Activated T-cell treated with anti-CD3 and anti-CD28 coated beads, Interleukin-2, amount 50 U/mL, for 24 hours (primary cell): ENCODE measurements around the gene GOPC.
"Not testable (repeated sequence)": the region's sequence is repeated elsewhere in the genome, so short reads cannot be mapped to it uniquely, and the experiment has no call there.

Experiments
- DNase-seq: peaks from one replicate; pipeline ENCODE4 v3.0.0-alpha.2; 2020
- H3K27ac Mint-ChIP-seq: 2 replicates; pipeline ENCODE4 v1.8.0; 2020; ENCODE audit warnings: mild to moderate bottlenecking, mixed read lengths
- H3K27me3 Mint-ChIP-seq: 2 replicates; pipeline ENCODE4 v1.8.0; 2020; ENCODE audit warnings: mixed read lengths
- H3K36me3 Mint-ChIP-seq: 2 replicates; pipeline ENCODE4 v1.8.0; 2020; ENCODE audit warnings: low read depth, mixed read lengths
- H3K4me1 Mint-ChIP-seq: 2 replicates; pipeline ENCODE4 v1.8.0; 2020; ENCODE audit warnings: low read depth, mixed read lengths
- H3K4me3 Mint-ChIP-seq: 2 replicates; pipeline ENCODE4 v1.8.0; 2020; ENCODE audit warnings: mild to moderate bottlenecking, moderate library complexity, mixed read lengths
- H3K9me3 Mint-ChIP-seq: 2 replicates; pipeline ENCODE4 v1.8.0; 2020; ENCODE audit warnings: mixed read lengths

Gene GOPC

GRCh38 chr6:117521791-117522502 is 80.4 kb downstream of the GOPC start:
- Mint-ChIP-seq H3K27ac (no peak overlapping the region), H3K36me3 (no peaks in the 10 kb centered on the region), H3K9me3 (no peaks in the 10 kb centered on the region), H3K27me3 (peaks cover 3% of the 10 kb centered on the region), H3K4me3 (no peak overlapping the region), H3K4me1 (no peaks in the 10 kb centered on the region)
- DNase-seq: no peak

- Mint-ChIP-seq H3K4me3 (no peak overlapping the region), H3K27ac (no peak overlapping the region), H3K4me1 (no peaks in the 10 kb centered on the region), H3K9me3 (no peaks in the 10 kb centered on the region), H3K27me3 (peaks cover 3% of the 10 kb centered on the region), H3K36me3 (no peaks in the 10 kb centered on the region)
- DNase-seq: no peak
Observed at GRCh38 chr6:117520603-117521395, 81.5 kb downstream of the GOPC start.

GRCh38 chr6:117518870-117519269 is 83.4 kb downstream of the GOPC start:
- Mint-ChIP-seq H3K4me3 (no peak overlapping the region), H3K36me3 (no peaks in the 10 kb centered on the region), H3K27me3 (peaks cover 3% of the 10 kb centered on the region), H3K27ac (no peak overlapping the region), H3K4me1 (no peaks in the 10 kb centered on the region), H3K9me3 (no peaks in the 10 kb centered on the region)
- DNase-seq: no peak

GRCh38 chr6:117517995-117518394 is 84.3 kb downstream of the GOPC start:
- H3K4me3 Mint-ChIP-seq, DNase-seq, H3K27me3 Mint-ChIP-seq, H3K4me1 Mint-ChIP-seq, H3K27ac Mint-ChIP-seq, H3K36me3 Mint-ChIP-seq, H3K9me3 Mint-ChIP-seq: not testable (repeated sequence)

- no peaks in the 10 kb centered on the region for H3K36me3 Mint-ChIP-seq
- DNase-seq: no peak
- H3K9me3 Mint-ChIP-seq: no peaks in the 10 kb centered on the region
- H3K4me3 Mint-ChIP-seq: no peak overlapping the region
- no peaks in the 10 kb centered on the region for H3K4me1 Mint-ChIP-seq
- peaks cover 3% of the 10 kb centered on the region for H3K27me3 Mint-ChIP-seq
- H3K27ac Mint-ChIP-seq: no peak overlapping the region
Observed at GRCh38 chr6:117515326-117515725, 87.0 kb downstream of the GOPC start.

- H3K27ac Mint-ChIP-seq: no peak overlapping the region
- H3K4me3 Mint-ChIP-seq: no peak overlapping the region
Observed at GRCh38 chr6:117514655-117515054, 87.7 kb downstream of the GOPC start.

GRCh38 chr6:117513778-117514365 is 88.4 kb downstream of the GOPC start:
- Mint-ChIP-seq H3K36me3 (no peaks in the 10 kb centered on the region), H3K9me3 (no peaks in the 10 kb centered on the region), H3K4me1 (no peaks in the 10 kb centered on the region), H3K27me3 (peaks cover 3% of the 10 kb centered on the region), H3K4me3 (no peak overlapping the region), H3K27ac (no peak overlapping the region)
- no peak for DNase-seq

More at GRCh38 chr6:117514655-117515054, 87.7 kb downstream of the GOPC start:
- Mint-ChIP-seq H3K27me3 (peaks cover 3% of the 10 kb centered on the region), H3K36me3 (no peaks in the 10 kb centered on the region), H3K9me3 (no peaks in the 10 kb centered on the region), H3K4me1 (no peaks in the 10 kb centered on the region)
- no peak for DNase-seq

GRCh38 chr6:117512987-117513573 is 89.2 kb downstream of the GOPC start:
- H3K9me3 Mint-ChIP-seq: no peaks in the 10 kb centered on the region
- no peaks in the 10 kb centered on the region for H3K36me3 Mint-ChIP-seq
- H3K4me3 Mint-ChIP-seq: no peak overlapping the region
- DNase-seq: no peak
- no peaks in the 10 kb centered on the region for H3K27me3 Mint-ChIP-seq
- no peak overlapping the region for H3K27ac Mint-ChIP-seq
- H3K4me1 Mint-ChIP-seq: no peaks in the 10 kb centered on the region

- no peaks in the 10 kb centered on the region for H3K27me3 Mint-ChIP-seq
- H3K4me3 Mint-ChIP-seq: no peak overlapping the region
- H3K36me3 Mint-ChIP-seq: no peaks in the 10 kb centered on the region
- no peaks in the 10 kb centered on the region for H3K9me3 Mint-ChIP-seq
- H3K27ac Mint-ChIP-seq: no peak overlapping the region
- H3K4me1 Mint-ChIP-seq: no peaks in the 10 kb centered on the region
- no peak for DNase-seq
Observed at GRCh38 chr6:117512056-117512828, 90.1 kb downstream of the GOPC start.
